ENCODE measurements around the gene TRIM8. TPM values are rescaled to one million over a fixed set of nuclear protein-coding genes. Genes with fewer than 3 reads are reported as not detected.
A peak's percentile ranks its signal among the peaks of the same experiment; 100 is the strongest.
"Not testable (repeated sequence)": the region's sequence is repeated elsewhere in the genome, so short reads cannot be mapped to it uniquely, and the experiment has no call there.

TRIM8 gene
- total RNA-seq, 2 donors from 2014 or later, result 121 to 156 TPM

- Histone ChIP-seq H3K36me3 (replicated peaks in 1 of 2; ENCODE audit: insufficient read depth in 1 of 2, low read depth in 2 of 2) (no peaks in the 10 kb centered on the region), H3K9me3 (no peaks in the 10 kb centered on the region), H3K4me1 (peaks cover 37% of the 10 kb centered on the region), H3K4me3 (no peak overlapping the region), H3K27ac (peak overlapping the region in 1 of 4 donors; percentile 32), H3K27me3 (no peaks in the 10 kb centered on the region)
- DNase-seq (no peak), ATAC-seq (no peak)
- 82 to 83% methylated on average over 7 to 9 of the region's 9 CpGs for WGBS, 2 donors
- intact Hi-C loops (cut with DNase I), result no loop called here
- TF ChIP-seq CTCF (IDR thresholded peaks at IDR 0.05) (no peak), POLR2A (IDR thresholded peaks at IDR 0.05) (no peak)
Measured at GRCh38 chr10:102665904-102666509, 21.7 kb downstream of the TRIM8 start.

GRCh38 chr10:102667411-102667810 lies 23.1 kb downstream of the TRIM8 start:
- intact Hi-C loops (cut with DNase I), result not testable (repeated sequence)

GRCh38 chr10:102668326-102669107 lies 24.2 kb downstream of the TRIM8 start:
- ATAC-seq (no peak), DNase-seq (peak in 1 of 4 donors; percentile 36)
- intact Hi-C loops (cut with DNase I), result no loop called here
- H3K36me3 ChIP-seq (replicated peaks in 1 of 2; ENCODE audit: insufficient read depth in 1 of 2, low read depth in 2 of 2), result no peaks in the 10 kb centered on the region
- peak overlapping the region; percentile 86 to 95 (median 94) for H3K27ac ChIP-seq
- H3K27me3 ChIP-seq, result no peaks in the 10 kb centered on the region
- no peak overlapping the region for H3K4me3 ChIP-seq
- WGBS, 2 donors, result 90% methylated on average over 8 to 10 of the region's 10 CpGs
- H3K9me3 ChIP-seq, result no peaks in the 10 kb centered on the region
- TF ChIP-seq CTCF (IDR thresholded peaks at IDR 0.05), result no peak
- TF ChIP-seq POLR2A (IDR thresholded peaks at IDR 0.05), result no peak
- peaks cover 34% of the 10 kb centered on the region for H3K4me1 ChIP-seq

More at GRCh38 chr10:102667411-102667810, 23.1 kb downstream of the TRIM8 start:
- H3K27me3 ChIP-seq; DNase-seq; H3K36me3 ChIP-seq (replicated peaks in 1 of 2; ENCODE audit: insufficient read depth in 1 of 2, low read depth in 2 of 2); H3K9me3 ChIP-seq; H3K4me3 ChIP-seq; ATAC-seq: not testable (repeated sequence)
- H3K27ac ChIP-seq, result peak overlapping the region in 3 of 4 donors; percentile 8 to 95 (median 86)
- peaks cover 34% of the 10 kb centered on the region for H3K4me1 ChIP-seq
- 90 to 95% methylated on average over 4 of the region's 4 CpGs for WGBS, 2 donors

GRCh38 chr10:102669206-102670064 lies 25.2 kb downstream of the TRIM8 start:
- 40 to 47% methylated on average over 6 to 7 of the region's 7 CpGs for WGBS, 2 donors
- intact Hi-C loops (cut with DNase I), result no loop called here
- H3K4me1 ChIP-seq, result peaks cover 34% of the 10 kb centered on the region

More at GRCh38 chr10:102669206-102670064, 25.2 kb downstream of the TRIM8 start:
- TF ChIP-seq CTCF (IDR thresholded peaks at IDR 0.05), result peak in 6 of 7 experiments; percentile 18 to 66 (median 46)
- peak; percentile 76 to 80 (median 78) for TF ChIP-seq POLR2A (IDR thresholded peaks at IDR 0.05)
- Histone ChIP-seq H3K36me3 (replicated peaks in 1 of 2; ENCODE audit: insufficient read depth in 1 of 2, low read depth in 2 of 2) (no peaks in the 10 kb centered on the region), H3K27me3 (no peaks in the 10 kb centered on the region), H3K27ac (peak overlapping the region; percentile 86 to 95 (median 94)), H3K4me3 (no peak overlapping the region), H3K9me3 (no peaks in the 10 kb centered on the region)
- DNase-seq (peak; percentile 91 to 98 (median 94)), ATAC-seq (peak; percentile 98)
